Keratinocyte (primary cell): ENCODE results near the gene CCL13. TPM values are rescaled to one million over a fixed set of nuclear protein-coding genes. Genes with fewer than 3 reads are reported as not detected.

Experiments
- DNase-seq: peaks from one replicate; pipeline ENCODE4 v3.0.0-alpha.2; 2011; ENCODE audit warnings: low read depth, missing footprints, low spot score
- FAIRE-seq: peaks from 2 replicates; lab custom pipeline; 2011; peaks lifted over from hg19 to GRCh38; lab: Jason Lieb, UNC
- H2AFZ ChIP-seq: 2 replicates; pipeline ENCODE4 v1.6.0; 2012; ENCODE audit warnings: low read length, control low read depth, inconsistent platforms; ENCODE audit not compliant: control insufficient read depth
- H3K27ac ChIP-seq: 2 replicates; pipeline ENCODE4 v1.5.1; 2011; ENCODE audit warnings: low read length; ENCODE audit not compliant: control insufficient read depth, insufficient read depth
- H3K27me3 ChIP-seq: 3 replicates; pipeline ENCODE4 v1.6.0; 2011; ENCODE audit warnings: low read length; ENCODE audit not compliant: control insufficient read depth, insufficient read depth; ENCODE audit errors: extremely low read depth
- H3K36me3 ChIP-seq, 2 experiments: 2 replicates in 1 of 2; 3 replicates in 1 of 2; pipeline ENCODE4 v1.5.1; 2011; ENCODE audit warnings: low read length in 2 of 2, mild to moderate bottlenecking in 1 of 2; ENCODE audit not compliant: control insufficient read depth in 2 of 2, insufficient read depth in 2 of 2; ENCODE audit errors: extremely low read depth in 1 of 2
- H3K4me1 ChIP-seq: 3 replicates; pipeline ENCODE4 v1.5.1; 2011; ENCODE audit warnings: low read length; ENCODE audit not compliant: control insufficient read depth, insufficient read depth; ENCODE audit errors: extremely low read depth
- H3K4me2 ChIP-seq: 3 replicates; pipeline ENCODE4 v1.6.0; 2011; ENCODE audit warnings: low read depth, low read length; ENCODE audit not compliant: control insufficient read depth, insufficient read depth; ENCODE audit errors: extremely low read depth
- H3K4me3 ChIP-seq, 3 experiments: fragments of 200-600 bp in 1 of 3; sonication (generic) in 1 of 3; 2 replicates in 2 of 3; 3 replicates in 1 of 3; pipeline ENCODE4 v1.5.1; 2011 to 2016; ENCODE audit warnings: low read length in 3 of 3, mild to moderate bottlenecking in 3 of 3, control low read depth in 2 of 3, inconsistent platforms in 1 of 3, low read depth in 1 of 3, mixed read lengths in 1 of 3, mixed run types in 1 of 3, moderate library complexity in 1 of 3; ENCODE audit not compliant: control insufficient read depth in 2 of 3, insufficient read depth in 2 of 3; ENCODE audit errors: extremely low read depth in 1 of 3
- H3K79me2 ChIP-seq: 2 replicates; pipeline ENCODE4 v1.6.0; 2012; ENCODE audit warnings: low read length; ENCODE audit not compliant: control insufficient read depth, insufficient read depth
- H3K9ac ChIP-seq: 3 replicates; pipeline ENCODE4 v1.6.0; 2011; ENCODE audit warnings: low read length; ENCODE audit not compliant: control insufficient read depth, insufficient read depth; ENCODE audit errors: extremely low read depth
- H3K9me1 ChIP-seq: 3 replicates; pipeline ENCODE4 v1.6.0; 2011; ENCODE audit warnings: low read length; ENCODE audit not compliant: control insufficient read depth, insufficient read depth; ENCODE audit errors: extremely low read depth
- H3K9me3 ChIP-seq: 2 replicates; pipeline ENCODE4 v1.5.1; 2012; ENCODE audit warnings: low read depth, low read length; ENCODE audit not compliant: control insufficient read depth
- H4K20me1 ChIP-seq: 3 replicates; pipeline ENCODE4 v1.6.0; 2011; ENCODE audit warnings: low read length; ENCODE audit not compliant: control insufficient read depth, insufficient read depth; ENCODE audit errors: extremely low read depth
- CTCF ChIP-seq, 3 experiments: IDR thresholded peaks in 1 of 3; conservative IDR thresholded peaks in 1 of 3; optimal IDR thresholded peaks in 1 of 3; 2 replicates in 2 of 3; 3 replicates in 1 of 3; pipeline versions ENCODE3 to v1.5.1; 2011; ENCODE audit warnings: low read length in 3 of 3, mild to moderate bottlenecking in 3 of 3, moderate library complexity in 2 of 3, control low read depth in 1 of 3, inconsistent platforms in 1 of 3; ENCODE audit not compliant: insufficient read depth in 2 of 3; ENCODE audit errors: extremely low read depth in 1 of 3
- EZH2 ChIP-seq: IDR thresholded peaks from one replicate; pipeline ENCODE4 v1.6.1; 2012; ENCODE audit warnings: inconsistent platforms, mild to moderate bottlenecking, low read length, moderate library complexity
- dilution Hi-C: fragments of 300-500 bp; cut with MboI; formaldehyde crosslinking; loops from one replicate; pipeline ENCODE4 v1.7.0; 2020; ENCODE audit warnings: low sequenced_read_pairs; ENCODE audit not compliant: extremely low pct_ligation_motif_present
- polyA minus RNA-seq, 3 experiments: library from RNA; depleted of rRNA, polyadenylated mRNA; stranded (reverse); fragments of >200 nt; gene quantifications; 1 replicate in 1 of 3; 2 replicates in 1 of 3; 3 replicates in 1 of 3; pipeline ENCODE4 v1.2.3, GENCODE V29; 2011
- polyA plus RNA-seq, 5 experiments: library from polyadenylated mRNA; depleted of rRNA in 3 of 5; stranded (reverse) in 3 of 5; stranded (forward) in 1 of 5; unstranded in 1 of 5; fragments of >200 nt; gene quantifications; 1 replicate in 1 of 5; 2 replicates in 3 of 5; 3 replicates in 1 of 5; pipeline versions ENCODE4 v1.2.1 to v1.2.3, GENCODE V29; 2011 to 2012; ENCODE audit warnings: missing spikeins in 2 of 5, low read depth in 1 of 5, low replicate concordance in 1 of 5

The CCL13 gene
- polyA plus RNA-seq, result not detected in 3 replicates
- not detected for polyA plus RNA-seq (2011; ENCODE audit: low read depth)
- not detected in 2 replicates for polyA plus RNA-seq (2011; cell fraction: cytosol; rRNA removed)
- not detected in 2 replicates for polyA plus RNA-seq (2011; cell fraction: nucleus; rRNA removed)
- polyA plus RNA-seq (2012; ENCODE audit: low replicate concordance), result not detected in 2 replicates
- not detected in 3 replicates for polyA minus RNA-seq
- not detected for polyA minus RNA-seq (2011; cell fraction: cytosol; rRNA and poly(A)+ RNA removed)
- polyA minus RNA-seq (2011; cell fraction: nucleus; rRNA and poly(A)+ RNA removed), result not detected in 2 replicates

- Histone ChIP-seq H3K4me3 (no peak within 1 kb of the TSS), H3K27me3 (peaks cover 2% of the 10 kb centered on the region), H2AFZ (no peak within 1 kb of the TSS), H4K20me1 (no peaks in the 10 kb centered on the region), H3K9me3 (no peaks in the 10 kb centered on the region), H3K79me2 (no peaks in the 10 kb centered on the region), H3K4me2 (no peak within 1 kb of the TSS), H3K36me3 (no peaks in the 10 kb centered on the region), H3K9me1 (no peaks in the 10 kb centered on the region), H3K9ac (no peak within 1 kb of the TSS), H3K27ac (no peak within 1 kb of the TSS), H3K4me1 (no peaks in the 10 kb centered on the region)
- TF ChIP-seq EZH2 (no peak), CTCF (optimal IDR thresholded peaks at IDR 0.05 in 1 of 3, IDR thresholded peaks at IDR 0.05 in 1 of 3, conservative IDR thresholded peaks at IDR 0.05 in 1 of 3; ENCODE audit: extremely low read depth in 1 of 3, insufficient read depth in 2 of 3, low read length in 3 of 3) (no peak)
- dilution Hi-C loops, result loop anchor here (25.0 kb wide), 1 partner anchor 144 kb away; no protein-coding TSS in a partner anchor
- FAIRE-seq (no peak), DNase-seq (no peak)
These were observed at the start of gene CCL13 for GRCh38 chr17:34356194-34356593. Gene CCL13, plus strand, starts transcription at chr17:34356480. Its CDS starts 47 bp downstream, at chr17:34356527.

GRCh38 chr17:34307110-34307509 is 49.2 kb upstream of the CCL13 start:
- no peak for FAIRE-seq
- no peak for DNase-seq
- Histone ChIP-seq H3K79me2 (no peaks in the 10 kb centered on the region), H3K4me1 (no peaks in the 10 kb centered on the region), H3K9ac (no peak overlapping the region), H3K27ac (no peak overlapping the region), H3K36me3 (no peaks in the 10 kb centered on the region), H2AFZ (no peak overlapping the region), H3K9me1 (no peaks in the 10 kb centered on the region), H4K20me1 (no peaks in the 10 kb centered on the region), H3K4me2 (no peak overlapping the region), H3K4me3 (no peak overlapping the region), H3K27me3 (no peaks in the 10 kb centered on the region), H3K9me3 (no peaks in the 10 kb centered on the region)
- no peak for TF ChIP-seq CTCF (optimal IDR thresholded peaks at IDR 0.05 in 1 of 3, IDR thresholded peaks at IDR 0.05 in 1 of 3, conservative IDR thresholded peaks at IDR 0.05 in 1 of 3; ENCODE audit: extremely low read depth in 1 of 3, insufficient read depth in 2 of 3, low read length in 3 of 3)
- TF ChIP-seq EZH2, result no peak
- dilution Hi-C loops, result no loop called here
